Renal cortical epithelial cell (primary cell): Measurements from ENCODE around the gene FMO5. TPM values are rescaled to one million over a fixed set of nuclear protein-coding genes. Genes with fewer than 3 reads are reported as not detected.
A peak's percentile ranks its signal among the peaks of the same experiment; 100 is the strongest.
"Not testable (repeated sequence)": the region's sequence is repeated elsewhere in the genome, so short reads cannot be mapped to it uniquely, and the experiment has no call there.

Experiments
- DNase-seq: peaks from one replicate; pipeline ENCODE4 v3.0.0-alpha.2; 2011; ENCODE audit warnings: low read depth
- total RNA-seq: library from RNA; depleted of rRNA; stranded (reverse); fragments of >200 nt; gene quantifications from 2 replicates; pipeline ENCODE4 v1.2.3, GENCODE V29; 2014

The FMO5 gene
- total RNA-seq, 1 donor from 2014 or later = 4.7 TPM

DNA sequence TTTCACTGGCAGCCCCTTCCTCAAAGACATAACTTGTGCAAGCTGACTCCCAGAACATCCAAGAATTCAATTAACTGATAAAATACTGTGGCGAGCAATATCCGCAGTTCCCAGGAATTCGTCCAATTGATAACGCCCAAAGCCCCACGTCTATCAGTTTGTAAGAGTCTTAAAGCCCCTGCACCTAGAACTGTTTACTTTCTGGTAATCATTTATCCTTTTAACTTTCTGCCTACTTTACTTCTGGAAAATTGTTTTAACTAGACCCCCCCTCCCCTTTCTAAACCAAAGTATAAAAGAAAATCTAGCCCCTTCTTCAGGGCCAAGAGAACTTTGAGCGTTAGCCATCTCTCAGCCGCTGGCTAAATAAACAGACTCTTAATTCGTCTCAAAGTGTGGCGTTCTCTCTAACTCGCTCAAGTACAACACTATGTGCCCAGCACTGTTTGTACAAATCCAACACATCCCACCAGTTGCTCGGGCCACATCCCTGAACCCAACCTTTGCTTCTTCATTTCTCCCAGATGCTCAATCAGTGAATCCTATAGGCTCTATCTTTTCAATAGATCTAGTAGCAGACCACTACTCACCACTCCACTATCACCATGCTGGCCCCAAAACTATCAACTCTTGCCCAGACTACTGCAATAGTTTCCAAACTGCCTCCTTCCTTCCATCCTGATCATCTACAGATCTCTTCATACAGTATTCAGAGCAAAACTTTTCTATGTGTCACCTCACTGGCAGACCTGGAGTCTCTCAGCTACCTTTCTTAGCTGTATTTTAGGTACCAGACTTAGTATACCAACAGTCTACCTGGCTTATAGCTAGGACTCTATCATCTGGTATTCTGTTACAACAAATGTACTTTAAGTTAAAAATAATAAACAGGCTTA lies 14.0 kb upstream of the FMO5 start:
- no peak for DNase-seq

DNA sequence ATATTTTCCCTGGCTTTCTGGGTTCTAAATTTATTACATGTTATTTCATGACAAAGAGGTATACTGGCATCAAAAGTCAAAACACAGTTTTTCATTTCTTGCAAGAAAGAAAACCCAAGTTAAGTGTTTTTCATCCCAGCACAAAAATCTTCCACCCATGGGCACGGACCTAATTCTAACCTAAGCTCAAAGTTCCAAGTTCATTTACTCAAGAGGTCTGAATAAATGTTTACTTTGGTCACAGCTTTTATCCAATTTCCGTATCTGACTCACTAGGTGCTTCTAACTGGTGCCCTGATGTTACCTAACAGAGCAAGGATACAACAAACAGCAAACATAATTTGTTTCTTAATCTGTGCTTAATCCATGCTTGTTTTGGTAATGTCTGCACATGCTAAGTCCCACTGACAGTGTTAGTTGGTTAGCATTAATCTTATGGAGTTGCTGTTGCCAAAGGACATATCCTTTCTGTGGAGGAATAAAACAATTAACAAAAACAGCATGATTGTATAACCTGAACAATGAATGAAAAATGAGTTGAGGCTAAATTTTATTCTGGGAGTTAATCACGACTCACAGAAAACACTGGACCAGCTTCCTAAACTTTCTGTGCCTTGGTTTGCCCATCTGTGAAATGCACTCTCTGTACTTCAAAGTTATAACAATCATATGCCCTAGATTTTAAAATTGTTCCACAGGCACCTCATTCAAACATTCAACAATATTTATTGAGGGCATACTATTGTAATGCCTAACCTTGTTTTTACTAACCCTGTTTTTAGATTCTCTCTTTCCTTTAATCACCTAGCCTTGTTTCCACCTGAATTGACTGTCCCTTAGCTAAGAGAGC lies 13.1 kb upstream of the FMO5 start:
- DNase-seq = peak; percentile 53

DNA sequence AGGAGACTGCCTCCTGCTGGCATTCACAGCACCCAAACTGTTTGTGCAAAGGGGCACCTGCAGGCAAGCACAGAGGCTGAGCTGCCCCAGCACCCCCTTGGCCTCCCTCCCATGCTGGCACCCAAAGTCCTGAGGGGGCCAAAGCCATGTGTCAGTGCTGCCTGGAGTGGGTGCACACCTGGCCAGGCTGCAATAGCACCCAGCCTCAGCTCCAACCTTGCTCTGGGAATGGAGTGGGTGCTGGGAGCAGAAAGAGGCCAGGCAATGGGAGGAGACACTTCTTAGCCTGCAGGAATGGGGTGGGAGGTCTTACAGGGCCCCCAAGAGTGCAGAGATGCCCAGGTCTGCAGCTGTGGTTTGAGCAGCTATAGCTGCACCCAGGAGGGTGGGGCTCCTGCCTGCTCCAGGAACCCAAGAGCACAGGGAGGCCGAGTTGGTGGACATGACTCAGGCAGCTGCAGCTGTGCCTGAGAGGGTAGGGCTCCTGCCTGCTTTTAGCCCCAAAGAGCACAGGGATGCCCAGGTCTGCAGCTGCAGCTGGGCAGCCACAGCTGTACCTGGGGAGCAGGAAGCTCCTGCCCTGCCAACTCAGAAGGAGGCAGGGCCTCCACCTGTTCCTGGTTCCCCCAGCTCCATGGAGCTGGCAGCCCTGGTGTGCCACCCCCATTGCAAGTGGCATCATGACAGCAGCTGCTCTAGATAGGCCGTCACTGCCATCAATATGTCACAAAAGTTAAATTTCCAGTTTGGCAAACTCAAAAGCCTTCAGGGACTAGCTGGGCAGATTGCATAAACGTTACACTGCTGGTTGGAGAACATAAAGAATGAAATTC lies 12.0 kb upstream of the FMO5 start:
- DNase-seq = no peak

DNA sequence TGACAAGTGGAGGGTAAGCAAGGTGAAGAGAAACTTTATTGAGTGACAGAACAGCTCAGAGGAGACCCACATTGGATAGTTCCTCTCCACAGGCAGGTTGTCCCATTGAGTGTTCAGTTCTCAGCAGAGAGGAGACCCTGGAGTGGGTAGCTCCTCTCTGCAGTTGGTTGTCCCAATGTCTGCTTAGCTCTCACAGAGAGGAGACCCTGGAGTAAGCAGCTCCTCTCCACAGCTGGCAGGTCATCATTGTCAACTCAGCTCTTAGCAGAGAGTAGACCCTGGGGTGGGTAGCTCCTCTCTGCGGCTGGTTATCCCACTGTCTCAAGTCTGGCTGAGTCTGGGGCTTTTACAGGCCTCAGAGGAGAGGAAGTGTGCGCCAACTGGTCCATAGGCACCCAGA lies 11.3 kb upstream of the FMO5 start:
- no peak for DNase-seq

DNA sequence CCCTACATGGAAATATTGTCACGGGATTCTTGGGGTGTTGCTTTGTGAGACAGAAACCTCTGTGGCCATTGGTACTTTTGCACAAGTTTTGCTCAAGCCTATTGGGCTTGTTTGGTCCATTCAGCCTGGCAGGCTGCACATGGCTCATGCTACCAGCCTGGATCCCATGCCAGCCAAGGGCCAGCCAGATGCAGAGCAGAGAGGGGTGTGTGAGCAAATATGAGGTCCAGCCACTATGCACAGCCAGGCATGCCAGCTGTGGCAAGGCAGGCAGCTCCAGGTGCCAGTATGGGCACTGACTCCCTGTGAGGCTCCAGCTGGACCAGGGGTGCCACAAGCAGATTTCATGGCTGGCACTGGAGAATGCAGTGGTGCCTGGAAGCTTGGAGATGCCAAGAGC lies 10.7 kb upstream of the FMO5 start:
- no peak for DNase-seq

DNA sequence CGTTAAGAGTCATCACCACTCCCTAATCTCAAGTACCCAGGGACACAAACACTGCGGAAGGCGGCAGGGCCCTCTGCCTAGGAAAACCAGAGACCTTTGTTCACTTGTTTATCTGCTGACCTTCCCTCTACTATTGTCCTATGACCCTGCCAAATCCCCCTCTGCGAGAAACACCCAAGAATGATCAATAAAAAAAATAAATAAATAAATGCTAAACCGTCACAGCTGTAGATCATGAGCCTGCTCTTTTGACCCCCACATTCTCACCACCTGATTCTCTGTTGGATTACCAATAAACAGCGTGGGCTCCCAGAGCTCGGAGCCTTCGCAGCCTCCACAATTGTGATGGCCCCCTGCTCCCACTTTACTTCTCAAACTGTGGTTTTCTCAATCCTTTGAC lies 8.8 kb upstream of the FMO5 start:
- DNase-seq = not testable (repeated sequence)

DNA sequence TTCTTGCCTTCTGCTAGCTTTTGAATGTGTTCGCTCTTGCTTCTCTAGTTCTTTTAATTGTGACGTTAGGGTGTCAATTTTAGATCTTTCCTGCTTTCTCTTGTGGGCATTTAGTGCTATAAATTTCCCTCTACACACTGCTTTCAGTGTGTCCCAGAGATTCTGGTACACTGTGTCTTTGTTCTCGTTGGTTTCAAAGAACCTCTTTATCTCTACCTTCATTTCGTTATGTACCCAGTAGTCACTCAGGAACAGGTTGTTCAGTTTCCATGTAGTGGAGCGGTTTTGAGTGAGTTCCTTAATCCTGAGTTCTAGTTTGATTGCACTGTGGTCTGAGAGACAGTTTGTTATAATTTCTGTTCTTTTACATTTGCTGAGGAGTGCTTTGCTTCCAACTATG lies 5.9 kb upstream of the FMO5 start:
- DNase-seq = not testable (repeated sequence)

DNA sequence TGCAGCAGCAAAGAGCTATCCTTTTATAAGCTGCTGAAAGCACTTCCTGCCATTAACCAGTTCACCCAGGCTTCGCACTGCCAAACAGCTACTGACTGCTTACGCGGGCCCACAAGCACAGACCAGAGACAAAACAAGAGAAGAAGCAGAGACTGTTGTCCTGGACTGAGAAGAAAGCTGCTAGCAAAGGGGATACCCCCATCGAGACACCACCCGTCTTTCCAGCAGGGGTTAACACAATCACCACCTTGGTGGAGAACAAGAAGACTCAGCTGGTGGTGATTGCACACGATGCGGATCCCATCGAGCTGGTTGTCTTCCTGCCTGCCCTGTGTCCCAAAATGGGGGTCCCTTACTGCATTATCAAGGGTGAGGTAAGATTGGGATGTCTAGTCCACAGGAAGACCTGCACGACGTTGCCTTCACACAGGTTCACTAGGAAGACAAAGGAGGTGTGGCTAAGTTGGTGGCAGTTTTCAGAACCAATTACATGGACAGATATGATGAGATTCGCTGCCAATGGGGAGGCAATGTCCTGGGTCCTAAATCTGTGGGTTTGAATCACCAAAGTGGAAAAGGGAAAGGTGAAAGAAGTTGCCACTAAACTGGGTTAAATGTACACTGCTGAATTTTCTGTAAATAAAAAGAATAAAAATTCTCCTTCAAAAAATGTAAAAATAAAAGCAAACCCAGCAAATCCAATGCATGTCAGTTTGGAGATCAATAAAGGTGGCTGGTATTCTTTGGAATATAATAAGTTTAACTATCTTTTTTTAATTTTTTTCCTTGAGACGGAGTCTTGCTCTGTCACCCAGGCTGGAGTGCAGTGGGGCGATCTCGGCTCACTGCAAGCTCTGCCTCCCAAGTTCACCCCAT lies 1.2 kb downstream of the FMO5 start:
- DNase-seq = no peak

DNA sequence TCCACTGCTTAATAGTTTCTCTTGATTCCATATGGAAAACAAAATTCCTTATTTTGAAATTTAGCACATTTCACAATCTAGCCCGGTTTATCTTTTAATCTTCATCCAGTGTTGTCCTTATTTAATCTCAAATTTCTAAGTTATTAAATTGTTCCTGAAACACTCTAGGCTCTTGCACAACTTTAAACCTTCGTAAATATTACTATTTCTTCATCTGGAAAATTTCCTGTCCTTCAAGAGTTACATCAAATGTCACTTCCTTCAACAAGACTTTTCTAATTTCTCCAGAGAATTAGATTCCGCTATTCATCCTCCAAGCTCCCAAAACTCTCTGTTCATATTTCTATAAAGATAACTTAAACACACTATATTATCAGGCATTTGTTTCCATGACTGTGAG lies 6.5 kb downstream of the FMO5 start:
- DNase-seq = no peak

DNA sequence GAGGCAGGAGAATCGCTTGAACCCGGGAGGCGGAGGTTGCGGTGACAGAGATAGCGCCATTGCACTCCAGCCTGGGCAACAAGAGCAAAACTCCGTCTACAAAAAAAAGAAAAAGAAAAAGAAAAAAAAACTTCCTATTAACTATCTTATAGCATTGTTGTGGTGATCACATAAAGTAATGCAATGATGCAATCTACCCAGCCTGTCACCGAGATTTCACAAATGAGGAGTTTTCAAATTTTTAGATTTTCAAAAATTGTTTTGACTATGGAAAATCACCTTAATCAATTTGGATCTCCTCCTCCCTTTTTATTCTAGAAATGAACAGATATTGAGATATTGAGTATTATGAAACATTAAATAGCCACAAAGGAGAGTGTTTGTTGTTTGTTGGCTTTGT lies 8.0 kb downstream of the FMO5 start:
- DNase-seq = no peak

DNA sequence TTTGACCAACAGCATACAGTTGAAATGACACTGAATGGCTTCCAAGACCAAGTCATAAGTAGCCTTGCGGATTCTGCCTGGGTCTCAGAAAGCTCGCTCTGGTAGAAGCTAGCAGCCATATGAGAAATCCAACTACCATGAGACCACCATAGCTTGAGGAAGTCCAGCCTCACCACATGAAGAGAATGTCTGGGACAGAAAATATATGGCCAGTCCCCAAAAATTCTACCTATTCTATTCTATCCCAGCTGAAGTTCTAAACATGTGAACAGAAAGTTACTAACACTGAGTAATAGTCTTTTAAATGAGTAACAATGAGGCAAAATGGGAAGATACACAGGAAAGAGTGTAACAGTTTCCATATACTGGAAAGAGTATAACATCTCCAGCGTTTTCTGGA lies 9.0 kb downstream of the FMO5 start:
- DNase-seq = no peak

DNA sequence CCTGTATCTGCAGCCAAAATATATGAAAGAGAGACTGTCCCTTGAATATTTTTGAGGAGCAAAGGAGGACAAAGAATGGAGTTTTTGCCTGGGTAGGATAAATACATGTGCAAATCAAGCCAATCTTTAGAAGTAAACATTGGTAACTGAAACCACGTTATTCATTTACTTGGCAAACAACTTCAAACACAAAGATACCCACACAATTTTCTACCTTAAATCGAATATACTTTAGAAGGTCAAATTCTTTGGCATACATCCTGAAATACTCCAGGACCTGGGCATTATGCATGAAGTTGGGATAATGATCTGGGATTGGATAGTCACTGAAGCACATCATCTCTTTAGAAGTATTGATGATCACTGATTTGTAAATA lies 9.6 kb downstream of the FMO5 start:
- peak; percentile 9 for DNase-seq

DNA sequence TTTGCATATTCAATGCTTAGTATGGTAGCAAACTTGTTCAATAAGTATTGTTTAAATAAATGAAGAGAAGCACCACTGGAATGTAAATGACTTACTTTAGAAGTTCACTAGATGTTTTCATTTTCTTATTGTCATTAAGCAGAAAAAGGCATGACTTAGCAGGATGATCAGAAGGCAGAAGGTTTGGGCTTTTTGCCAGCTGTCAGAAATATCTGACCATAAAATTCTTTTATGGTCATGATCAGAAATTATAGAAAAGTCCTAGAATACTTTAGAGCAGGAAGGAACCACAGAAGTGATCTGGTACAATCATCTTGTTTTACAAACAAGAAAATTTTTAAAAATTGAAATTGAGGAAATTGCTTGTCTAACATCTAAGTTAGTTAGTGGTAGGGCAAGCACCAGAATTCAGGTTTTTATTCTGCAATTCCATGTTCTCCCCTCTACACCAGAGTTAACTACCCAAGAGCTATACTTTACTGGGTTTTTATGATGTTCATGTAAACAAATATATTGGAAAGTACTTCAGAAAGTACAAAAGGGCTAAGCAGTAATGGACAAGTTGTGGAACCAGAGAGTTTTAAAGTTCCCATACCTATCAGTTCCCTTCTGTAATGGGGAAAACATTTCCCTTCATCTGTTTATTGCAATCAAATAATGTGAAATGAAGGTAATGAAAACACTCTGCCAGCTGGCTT lies 10.1 kb downstream of the FMO5 start:
- DNase-seq = no peak

DNA sequence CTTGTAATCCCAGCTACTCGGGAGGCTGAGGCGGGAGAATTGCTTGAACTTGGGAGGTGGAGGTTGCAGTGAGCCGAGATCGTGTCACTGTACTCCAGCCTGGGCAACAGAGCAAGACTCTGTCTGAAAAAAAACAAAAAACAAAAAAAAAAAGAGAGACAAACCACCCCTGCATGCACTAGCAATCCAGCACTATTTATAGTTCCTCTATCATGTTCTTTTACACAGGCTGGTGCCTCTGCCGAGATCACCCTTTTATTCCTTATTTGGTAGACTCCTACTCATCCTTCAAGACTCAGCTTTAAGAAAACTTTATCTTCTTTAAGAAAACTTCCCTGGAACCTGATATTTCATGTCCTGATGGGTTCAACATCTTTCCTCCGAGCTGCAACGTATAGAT lies 10.8 kb downstream of the FMO5 start:
- no peak for DNase-seq

DNA sequence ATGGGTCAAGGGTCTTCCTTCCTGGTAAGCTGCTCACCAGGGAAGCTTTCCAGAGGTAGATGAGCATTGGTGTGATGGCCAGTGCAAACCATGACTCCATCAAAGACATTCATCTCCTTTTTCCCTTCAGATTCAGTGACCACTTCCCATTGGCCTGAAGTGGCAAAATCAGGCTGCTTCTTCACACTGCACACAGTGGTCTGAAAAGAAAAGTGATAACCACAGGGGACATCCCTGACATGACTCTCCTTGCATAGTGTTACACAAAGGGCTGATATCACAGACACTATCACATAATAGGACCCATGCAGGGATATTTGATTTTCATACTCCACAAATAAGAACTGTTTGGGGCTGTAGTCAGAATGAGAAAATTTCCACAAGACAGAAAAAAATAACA lies 11.9 kb downstream of the FMO5 start:
- no peak for DNase-seq

DNA sequence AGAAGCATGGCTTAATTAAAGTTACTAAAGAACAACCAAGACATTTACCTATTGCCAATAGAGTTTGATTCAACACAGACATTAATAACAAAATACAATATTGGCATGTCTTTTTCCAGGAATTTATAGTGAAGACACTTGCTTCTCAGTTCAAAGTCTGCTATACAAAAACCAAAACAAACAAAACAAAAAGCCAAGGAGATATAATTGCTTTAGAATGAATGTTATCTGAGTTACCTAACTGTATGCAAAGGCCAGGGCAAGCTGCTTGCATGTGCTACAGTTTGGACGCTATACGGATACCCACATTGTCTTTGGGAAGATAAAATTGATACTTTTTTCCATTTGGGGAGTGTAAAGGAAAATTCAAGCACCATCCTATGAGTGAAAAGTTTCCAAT lies 13.6 kb downstream of the FMO5 start:
- DNase-seq = no peak

DNA sequence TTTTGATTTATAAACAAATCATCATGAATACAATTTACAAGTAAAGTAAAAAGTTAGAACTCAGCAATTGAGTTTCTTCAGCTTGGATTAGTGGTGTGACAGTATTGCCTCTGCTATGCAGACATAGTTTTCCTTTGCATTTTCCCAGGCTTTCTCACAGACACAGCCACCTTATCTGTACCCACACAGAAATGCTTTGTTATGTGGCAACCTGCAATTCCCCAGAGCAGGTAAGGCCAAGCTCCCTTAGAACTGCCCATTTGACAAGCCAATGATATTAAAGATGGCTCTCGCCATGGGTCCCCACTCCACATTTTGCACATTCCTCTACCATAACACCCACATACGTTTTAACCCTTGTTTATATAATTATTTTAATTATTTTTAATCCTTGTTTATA lies 14.2 kb downstream of the FMO5 start:
- DNase-seq = no peak

DNA sequence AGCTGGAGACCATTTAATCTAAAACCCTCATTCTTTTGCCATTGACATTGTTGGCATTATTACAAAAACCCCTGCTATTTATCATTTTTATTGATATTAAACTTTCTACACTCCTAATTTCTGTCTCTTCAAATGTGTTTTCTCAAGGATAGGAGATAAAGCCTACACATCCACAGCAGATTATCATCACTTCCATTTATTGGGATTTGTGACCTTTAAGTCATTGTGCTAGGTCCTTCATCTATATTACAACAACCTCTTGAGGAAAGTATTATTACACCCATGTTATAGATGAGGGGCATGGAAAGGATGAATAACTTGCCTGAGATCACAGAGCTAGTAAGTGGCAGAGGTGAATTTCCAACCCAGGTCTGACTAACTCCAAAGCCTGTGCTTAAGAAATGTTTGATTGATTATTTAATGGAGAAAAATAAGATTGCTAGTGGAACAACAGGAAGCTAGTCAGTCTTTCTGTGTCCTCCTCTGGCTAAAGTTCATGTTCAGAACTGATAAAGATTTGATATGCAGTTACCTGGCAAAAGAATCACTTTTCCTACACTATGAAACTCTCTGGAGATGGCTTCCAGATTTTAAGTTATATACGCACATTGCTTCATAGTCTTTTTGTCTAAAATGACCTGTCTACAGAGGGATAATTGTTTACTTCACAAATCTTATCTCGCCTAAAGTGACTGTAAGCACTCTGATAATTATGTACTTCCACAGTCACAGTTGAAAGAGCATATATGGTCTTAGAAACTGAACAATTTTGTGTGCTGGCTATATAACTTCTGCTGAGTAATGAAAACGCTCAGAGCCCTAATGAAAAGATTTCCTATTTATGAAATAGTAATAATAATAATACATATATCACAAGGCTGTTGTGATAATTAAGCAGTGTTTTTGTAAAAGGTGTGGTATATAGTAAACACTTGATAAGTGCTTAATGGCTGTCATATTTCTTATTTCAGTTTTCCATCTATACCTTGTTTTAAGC lies 15.0 kb downstream of the FMO5 start:
- no peak for DNase-seq

DNA sequence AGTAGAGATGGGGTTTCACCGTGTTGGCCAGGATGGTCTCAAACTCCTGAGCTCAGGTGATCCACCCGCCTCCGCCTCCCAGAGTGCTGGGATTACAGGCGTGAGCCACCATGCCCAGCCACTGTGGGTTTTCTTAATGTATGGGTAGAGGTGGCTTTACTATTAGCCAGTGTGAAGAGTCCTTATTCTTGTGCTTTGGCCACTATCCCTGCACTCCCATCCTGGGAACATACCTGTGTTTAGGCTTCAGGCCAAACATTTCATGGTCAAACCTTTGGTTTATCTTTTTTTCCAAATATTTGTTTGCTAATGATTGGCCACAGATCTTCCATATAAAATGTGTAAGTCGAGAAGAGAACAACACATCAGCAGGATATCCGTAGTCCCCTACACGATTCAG lies 16.5 kb downstream of the FMO5 start:
- no peak for DNase-seq
